Thyroid gland (tissue), 4 donors: ENCODE measurements around the gene MIA3.

Experiments used
- CTCF ChIP-seq, 6 experiments: fragments of 200-600 bp in 3 of 6; fragments of 450-650 bp in 3 of 6; sonication (generic) in 3 of 6; IDR thresholded peaks; one replicate each; pipeline ENCODE4 v1.5.1; 2016 to 2019; ENCODE audit warnings: antibody characterized with exemption in 6 of 6, mild to moderate bottlenecking in 2 of 6, inconsistent platforms in 1 of 6, moderate library complexity in 1 of 6
- POLR2A ChIP-seq, 2 donors: fragments of 450-650 bp; IDR thresholded peaks; one replicate each; pipeline ENCODE4 v1.6.1; 2017; ENCODE audit warnings: antibody characterized with exemption in 2 of 2, mild to moderate bottlenecking in 2 of 2, moderate library complexity in 1 of 2

GRCh38 chr1:222716393-222716792, 98.5 kb downstream of the MIA3 start:
- no peak for TF ChIP-seq CTCF (IDR thresholded peaks at IDR 0.05)
- TF ChIP-seq POLR2A (IDR thresholded peaks at IDR 0.05): no peak
